Stimulated activated CD8-positive, alpha-beta memory T cell treated with anti-CD3 and anti-CD28 coated beads, Interleukin-12 subunit alpha, Interleukin-12 subunit beta, amount 100 ng/mL, for 4 hours (primary cell): ENCODE data around the gene IGFALS.

Experiments
- DNase-seq: peaks from one replicate; pipeline ENCODE4 v3.0.0-alpha.2; 2020; ENCODE audit warnings: low read depth

IGFALS gene

DNA sequence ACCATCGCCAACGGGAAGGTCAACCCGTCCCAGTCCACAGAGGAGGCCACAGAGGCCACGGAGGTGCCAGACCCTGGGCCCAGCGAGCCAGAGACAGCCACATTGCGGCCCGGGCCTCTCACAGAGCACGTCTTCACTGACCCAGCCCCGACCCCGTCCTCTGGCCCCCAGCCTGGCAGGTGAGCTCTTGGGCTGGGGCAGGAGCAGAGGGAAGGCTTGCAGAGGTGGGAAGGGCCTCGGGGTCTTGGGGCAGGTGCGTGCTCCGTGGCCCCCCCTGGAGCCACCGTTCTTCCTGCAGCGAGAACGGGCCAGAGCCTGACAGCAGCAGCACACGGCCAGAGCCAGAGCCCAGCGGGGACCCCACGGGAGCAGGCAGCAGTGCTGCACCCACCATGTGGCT is 27.3 kb downstream of the IGFALS start:
- no peak for DNase-seq

- no peak for DNase-seq
Observed at GRCh38 chr16:1765826-1766225, 27.7 kb downstream of the IGFALS start.

GRCh38 chr16:1764971-1765370 is 28.5 kb downstream of the IGFALS start:
- no peak for DNase-seq

DNA sequence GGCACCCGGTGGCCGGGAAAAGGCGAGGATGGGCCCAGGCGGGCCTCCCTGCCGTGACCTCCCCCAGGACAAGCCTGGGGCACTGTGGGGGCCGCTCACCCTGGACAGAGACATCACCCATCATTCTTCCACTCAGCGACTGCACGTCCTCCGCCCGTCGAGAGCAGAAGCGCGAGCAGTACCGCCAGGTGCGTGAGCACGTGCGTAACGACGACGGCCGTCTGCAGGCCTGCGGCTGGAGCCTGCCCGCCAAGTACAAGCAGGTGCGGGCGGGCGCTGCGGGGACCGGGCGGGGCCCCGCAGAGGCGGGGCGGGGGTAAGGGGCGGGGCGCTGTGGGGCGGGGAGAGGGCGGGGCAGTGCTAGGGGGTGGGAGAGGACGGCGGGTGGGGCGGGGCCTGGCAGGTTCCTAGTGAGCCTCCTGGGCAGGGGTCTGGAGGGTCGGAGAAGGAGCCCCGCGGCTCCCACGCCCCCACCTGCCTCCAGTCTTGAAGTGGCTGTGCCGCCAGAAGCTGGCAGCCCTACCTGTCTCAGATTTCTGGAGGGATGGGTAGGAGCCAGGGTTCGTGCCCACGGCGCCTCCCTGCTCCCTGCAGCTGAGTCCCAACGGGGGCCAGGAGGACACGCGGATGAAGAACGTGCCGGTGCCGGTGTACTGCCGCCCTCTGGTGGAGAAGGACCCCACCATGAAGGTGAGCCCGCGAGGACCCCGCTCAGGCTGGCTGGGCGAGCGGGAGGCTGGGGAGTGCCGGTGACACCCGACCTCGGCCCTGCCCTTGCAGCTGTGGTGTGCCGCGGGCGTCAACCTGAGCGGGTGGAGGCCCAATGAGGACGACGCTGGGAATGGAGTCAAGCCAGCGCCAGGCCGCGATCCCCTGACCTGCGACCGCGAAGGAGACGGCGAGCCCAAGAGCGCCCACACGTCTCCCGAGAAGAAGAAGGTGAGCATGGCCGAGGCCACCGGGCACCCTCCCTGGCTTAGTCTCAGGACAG is 29.7 kb downstream of the IGFALS start:
- DNase-seq = no peak

DNA sequence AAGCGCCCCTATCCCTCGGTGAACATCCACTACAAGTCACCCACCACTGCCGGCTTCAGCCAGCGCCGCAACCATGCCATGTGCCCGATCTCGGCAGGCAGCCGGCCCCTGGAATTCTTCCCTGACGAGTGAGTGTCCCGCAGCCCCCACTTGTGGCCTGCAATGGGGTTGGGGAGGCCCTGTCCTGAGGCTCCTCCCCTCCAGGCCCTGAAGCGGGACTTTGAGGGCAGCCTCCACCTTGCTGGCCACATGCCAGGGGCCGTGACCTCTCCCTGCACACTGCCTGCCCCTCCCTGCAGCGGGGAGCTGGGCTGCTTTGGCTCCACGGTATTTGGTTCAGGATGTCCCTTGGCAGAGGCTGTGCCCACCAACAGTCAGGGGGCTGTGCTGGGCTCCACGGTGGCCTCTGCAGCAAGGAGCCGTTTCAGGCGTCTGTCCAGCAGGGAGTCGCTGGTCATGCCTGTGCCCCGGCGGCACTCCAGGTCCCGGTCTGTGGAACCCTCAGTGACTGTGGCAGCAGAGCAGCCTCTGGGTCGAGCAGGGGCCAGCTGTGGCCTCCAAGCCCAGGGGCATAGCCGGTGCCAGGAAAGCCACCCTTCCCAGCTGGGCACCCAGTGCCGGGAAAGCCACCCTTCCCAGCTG is 30.5 kb downstream of the IGFALS start:
- no peak for DNase-seq

- no peak for DNase-seq
Observed at GRCh38 chr16:1762196-1762878, 31.2 kb downstream of the IGFALS start.

GRCh38 chr16:1761751-1762150 is 31.8 kb downstream of the IGFALS start:
- DNase-seq = no peak

GRCh38 chr16:1760911-1761310 is 32.6 kb downstream of the IGFALS start:
- DNase-seq = no peak

DNA sequence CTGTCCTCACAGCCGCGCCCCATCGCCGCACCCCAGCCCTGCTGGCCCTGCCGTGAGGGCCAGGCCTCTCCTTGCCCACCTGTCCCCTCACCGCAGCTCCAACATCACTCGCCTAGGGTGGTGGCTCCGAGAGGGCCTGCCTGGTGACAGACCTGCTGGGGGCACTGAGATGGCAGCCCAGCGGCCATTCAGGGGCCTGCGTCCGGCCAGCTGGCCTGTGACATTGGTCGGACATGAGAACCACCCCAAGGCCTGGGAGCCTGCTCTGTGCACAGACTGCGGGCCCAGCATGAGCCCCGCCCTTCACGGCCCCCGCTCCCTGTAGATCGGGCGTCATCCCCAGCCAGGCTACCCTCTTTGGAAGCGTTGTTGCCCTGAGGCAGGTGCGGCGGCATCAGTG is 34.0 kb downstream of the IGFALS start:
- no peak for DNase-seq

DNA sequence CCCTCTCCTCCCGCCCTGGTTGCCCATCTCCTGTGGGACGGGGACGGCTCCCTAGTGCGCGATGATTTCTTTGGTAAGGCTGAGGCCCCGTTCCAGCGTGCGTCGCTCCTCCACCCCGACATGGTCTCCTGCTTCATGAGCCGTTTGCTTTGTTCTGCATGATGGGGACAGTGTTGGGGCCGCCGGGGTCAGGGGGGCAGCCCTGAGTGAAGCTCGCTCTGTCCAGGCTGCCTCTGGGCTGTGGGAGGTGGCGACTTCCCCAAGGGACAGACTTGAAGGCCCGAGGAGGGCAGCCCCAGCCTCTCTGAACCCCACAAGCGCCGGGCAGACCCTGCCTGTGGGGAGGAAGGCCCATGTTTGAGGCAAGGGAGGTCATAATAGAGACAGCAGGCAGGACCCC is 34.6 kb downstream of the IGFALS start:
- no peak for DNase-seq

- no peak for DNase-seq
Observed at GRCh38 chr16:1757714-1758461, 35.6 kb downstream of the IGFALS start.

- DNase-seq = no peak
Observed at GRCh38 chr16:1754204-1754603, 39.3 kb downstream of the IGFALS start.

DNA sequence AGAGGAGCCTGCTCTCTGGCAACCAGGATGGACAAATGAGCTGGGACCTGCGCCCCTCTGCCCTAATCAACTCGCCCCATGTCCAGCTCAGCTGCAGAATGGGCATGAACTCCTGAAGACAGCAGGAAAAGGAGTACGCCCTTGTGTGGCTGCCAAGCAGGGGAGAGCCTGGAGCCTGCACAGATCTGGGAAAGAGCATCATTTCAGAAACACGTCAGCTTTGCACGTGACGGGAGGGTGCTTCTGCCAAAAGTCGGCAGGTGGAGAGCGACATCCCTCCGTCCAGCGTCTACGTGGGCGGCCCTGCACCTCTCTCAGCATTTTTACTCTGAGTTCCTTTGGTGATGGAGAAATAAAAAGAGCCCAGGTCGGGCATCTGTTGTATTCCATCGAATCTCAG is 40.7 kb downstream of the IGFALS start:
- no peak for DNase-seq

DNA sequence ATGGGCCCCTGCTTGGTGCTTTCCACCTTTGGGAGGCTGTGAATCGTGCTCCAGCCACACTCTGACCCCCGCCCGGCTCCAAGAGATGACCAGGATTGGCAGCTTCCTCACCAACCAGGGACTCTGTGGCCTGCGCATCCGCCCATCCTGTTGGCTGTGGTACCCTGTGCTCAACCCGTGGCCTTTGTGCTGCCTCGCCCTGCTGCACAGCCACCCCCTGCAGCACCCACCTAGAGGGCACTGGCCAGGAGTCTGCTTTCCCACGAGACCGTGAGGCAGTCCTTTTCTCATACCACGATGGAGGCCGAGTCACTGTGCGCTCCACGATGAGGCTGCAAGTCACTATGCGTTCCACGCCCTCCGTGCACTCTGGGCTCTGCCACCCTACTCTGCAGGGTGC is 41.6 kb downstream of the IGFALS start:
- no peak for DNase-seq

DNA sequence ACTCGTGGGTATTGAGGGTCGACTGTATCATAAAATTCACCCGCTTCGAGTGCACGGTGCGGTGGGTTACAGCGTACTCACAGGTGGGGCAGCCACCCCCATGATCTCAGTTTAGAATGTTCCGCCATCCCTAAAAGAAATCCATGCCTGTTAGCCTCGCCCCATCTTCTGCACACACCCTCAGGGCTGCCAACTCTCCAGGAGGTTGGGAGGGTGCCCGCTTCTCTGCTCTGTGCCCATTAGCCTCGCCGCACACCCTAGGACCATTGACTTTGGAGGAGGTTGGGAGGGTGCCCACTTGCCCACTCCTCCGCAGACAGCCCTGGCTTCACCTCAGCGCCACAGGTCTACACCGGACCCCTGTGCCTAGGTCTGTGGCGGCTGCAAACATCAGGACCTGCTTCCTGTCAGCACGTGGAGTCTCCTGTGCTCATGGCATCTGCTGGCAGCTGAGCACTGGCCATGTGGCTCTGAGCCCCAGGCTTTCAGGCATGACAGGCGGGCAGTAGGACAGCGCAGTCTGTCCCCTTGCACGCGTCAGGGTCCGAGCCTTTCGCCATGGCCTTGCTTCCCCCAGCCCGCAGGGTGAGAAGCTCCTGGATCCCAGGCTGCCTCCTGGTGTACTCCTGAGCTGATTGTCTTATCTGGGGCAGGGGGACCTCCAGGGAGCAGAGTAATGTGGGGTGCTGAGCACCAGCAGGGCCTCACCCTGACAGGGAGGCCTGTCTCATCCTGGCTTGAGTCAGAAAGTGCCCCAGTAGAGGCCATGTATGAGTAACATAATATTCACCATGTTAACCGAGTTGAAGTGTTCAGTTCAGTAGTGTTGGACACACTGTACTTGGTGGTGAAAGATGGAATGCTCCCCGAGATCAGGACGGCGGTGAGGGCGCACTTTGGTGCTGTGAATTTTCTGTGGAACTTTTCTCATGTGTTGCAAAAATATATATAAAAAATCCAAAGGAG is 44.1 kb downstream of the IGFALS start:
- no peak for DNase-seq

DNA sequence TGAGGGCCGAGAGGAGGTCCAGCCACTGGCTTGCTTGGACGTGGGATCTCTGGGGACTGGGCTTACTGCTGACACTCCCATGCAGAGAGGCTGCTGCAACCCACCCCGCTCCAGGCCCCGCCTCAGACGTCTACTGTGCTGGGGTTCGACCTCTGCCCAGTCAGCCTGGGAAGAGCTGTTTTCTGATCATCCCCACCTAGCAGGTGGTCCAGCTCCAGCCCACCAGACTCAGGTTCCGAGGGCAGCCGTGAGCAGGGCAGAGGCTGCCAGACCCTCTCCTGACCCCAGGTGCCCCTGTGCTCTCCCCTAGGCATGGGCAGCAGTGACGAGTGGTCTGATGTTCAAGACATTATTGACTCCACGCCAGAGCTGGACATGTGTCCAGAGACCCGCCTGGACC is 45.6 kb downstream of the IGFALS start:
- DNase-seq = no peak

DNA sequence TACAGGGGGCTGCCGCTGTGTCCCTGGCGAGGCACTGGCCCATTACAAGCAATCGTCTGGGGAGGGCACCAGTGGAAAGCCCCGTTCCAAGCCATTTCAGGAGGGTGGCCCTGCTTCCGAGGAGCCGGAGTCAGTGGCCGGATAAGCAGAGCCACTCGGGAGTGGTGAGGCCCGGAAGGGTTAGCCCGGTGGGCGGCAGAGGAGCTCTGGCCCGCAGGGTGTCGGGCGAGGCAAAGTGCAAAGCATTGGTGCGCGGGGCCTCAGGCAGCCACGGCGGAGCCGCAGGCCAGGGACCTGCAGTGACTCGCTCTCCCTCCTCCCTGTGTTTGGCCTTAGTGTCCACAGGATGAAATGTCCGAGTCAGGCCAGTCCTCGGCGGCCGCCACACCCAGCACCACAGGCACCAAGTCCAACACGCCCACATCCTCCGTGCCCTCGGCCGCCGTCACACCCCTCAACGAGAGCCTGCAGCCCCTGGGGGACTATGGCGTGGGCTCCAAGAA is 46.8 kb downstream of the IGFALS start:
- DNase-seq = no peak

DNA sequence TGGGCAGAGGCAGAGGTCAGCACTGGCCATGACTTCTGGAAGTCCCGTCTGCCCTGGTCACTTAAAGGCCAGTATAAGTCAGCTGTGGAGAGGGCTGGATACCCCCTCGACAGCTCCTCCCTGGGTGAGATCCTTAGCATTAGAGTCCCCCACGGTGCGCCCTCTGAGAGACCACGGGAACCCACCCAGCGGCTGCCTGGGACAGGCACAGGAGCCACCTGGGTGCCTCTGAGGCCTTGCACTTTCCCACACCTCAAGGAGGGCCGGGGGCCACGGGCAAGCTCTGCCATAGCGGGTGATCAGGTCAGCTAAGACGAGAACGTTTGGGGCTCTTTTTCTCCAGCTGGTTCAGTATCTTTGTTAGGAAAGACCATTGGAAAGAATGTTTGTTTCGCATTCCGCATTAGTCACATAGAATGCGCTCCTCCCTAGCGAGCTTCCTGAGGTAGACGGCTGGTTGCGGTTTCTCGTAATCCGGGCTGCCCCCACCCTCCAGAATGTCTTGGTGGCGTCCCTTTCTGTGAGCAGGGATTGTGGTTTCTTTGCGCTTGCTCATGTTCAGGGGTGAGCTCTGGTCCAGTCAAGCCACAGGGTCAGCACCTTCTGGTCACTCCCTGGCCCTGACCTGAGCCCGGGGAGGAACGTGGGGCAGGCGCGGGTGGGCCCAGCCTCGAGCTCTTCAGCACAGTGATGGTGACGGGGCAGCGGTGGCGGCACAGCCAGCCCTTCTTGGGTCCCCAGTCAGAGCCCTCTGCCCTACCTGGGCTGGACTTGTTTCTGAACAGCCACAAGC is 47.4 kb downstream of the IGFALS start:
- DNase-seq = no peak

DNA sequence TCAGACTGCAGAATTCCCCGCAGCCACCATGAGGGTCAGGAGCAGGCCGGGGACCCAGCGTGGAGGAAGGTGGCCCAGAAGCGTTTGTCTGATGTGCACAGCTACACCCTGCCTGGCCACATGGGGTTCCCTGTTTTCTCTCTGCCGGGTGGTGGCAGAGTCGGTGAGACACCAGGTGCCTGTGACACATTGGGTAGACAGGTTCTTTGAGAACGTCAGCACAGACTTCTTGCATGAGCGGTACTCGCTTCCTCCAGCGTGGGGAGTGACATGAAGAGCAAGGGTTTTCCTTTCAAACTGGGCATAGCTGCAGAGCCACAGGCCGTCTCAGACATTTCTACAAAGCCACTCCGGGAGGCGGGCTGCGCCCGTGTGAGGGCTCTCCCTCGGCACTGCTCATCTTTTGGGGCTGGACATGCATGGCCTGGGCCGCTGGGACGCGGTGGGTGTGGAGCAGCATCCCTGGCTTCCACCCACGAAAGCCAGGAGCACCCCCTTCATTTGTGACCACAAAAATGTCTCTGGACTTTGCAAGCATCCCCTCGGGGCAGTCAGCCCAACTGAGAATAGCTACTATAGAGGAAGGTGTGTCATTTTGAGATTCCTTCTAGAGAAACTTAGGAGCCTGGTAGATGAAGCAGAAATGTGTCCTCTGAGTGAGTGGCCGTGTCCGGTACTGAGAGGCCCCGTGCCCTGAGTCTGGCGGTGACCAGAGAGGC is 48.2 kb downstream of the IGFALS start:
- no peak for DNase-seq
